ENCODE measurements around the gene ZCCHC8.
A peak's percentile ranks its signal among the peaks of the same experiment; 100 is the strongest.
"Not testable (repeated sequence)": the region's sequence is repeated elsewhere in the genome, so short reads cannot be mapped to it uniquely, and the experiment has no call there.

The ZCCHC8 gene

DNA sequence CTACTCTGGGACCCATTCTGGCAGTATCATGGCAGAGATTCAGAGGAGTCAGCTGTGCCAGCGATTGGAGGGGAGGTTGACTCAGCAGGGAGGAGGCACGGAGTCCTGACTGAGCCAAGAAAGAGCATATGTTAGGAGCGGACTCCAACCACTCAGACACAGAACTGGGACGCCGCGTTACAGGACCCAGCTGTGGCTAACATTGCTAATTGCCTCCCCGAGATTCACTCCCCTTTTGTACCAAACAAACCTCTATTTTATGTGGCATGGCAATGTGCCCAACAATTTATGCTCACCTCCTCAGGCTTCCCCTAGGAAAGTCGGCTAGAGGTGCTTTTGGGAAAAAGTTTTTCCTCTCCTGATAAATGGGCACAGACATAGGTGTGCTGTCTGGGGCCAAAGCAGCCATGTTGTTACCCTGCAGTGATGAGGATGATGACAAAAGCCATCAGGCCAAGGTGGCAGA lies 63.0 kb downstream of the ZCCHC8 start:
- H3K4me3 ChIP-seq (ENCODE audit: low read length), result no peak overlapping the region
- TF ChIP-seq ZNF274 (IDR thresholded peaks at IDR 0.05; ENCODE audit: low read depth, low read length), result no peak

DNA sequence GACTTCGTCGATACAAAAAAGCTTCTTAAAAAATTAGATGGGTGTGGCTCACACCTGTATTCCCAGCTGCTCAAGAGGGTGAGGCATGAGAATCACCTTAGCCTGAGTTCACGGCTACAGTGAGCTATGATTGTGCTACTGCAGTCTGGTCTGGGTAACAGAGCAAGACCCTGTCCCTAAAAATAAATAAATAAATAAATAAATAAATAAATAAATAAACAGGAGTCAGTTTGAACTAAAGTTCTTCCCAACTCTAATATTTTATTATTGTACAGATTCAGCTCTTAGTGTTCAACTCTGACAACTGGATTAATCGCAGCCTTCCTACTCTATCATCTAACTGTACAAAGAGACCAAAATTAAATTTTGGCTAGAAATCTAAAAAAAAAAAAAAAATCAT lies 65.5 kb downstream of the ZCCHC8 start:
- no peak for TF ChIP-seq ZNF274 (IDR thresholded peaks at IDR 0.05; ENCODE audit: low read depth, low read length)
- no peak overlapping the region for H3K4me3 ChIP-seq (ENCODE audit: low read length)

DNA sequence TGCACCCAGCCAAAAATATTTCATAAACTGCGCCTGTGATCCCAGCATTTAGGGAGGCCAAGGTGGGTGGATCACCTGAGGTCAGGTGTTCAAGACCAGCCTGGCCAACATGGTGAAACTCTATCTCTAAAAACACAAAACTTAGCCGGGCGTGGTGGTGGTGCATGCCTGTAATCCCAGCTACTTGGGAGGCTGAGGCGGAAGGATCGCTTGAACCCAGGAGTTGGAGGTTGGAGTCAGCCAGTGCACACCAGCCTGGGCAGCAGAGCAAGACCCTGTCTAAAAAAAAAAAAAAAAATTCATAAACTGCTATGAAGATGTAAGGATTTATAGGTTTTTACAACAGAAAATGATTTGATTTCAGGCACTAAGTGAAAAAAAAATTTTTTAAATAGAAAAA lies 71.7 kb downstream of the ZCCHC8 start:
- H3K4me3 ChIP-seq (ENCODE audit: low read length), result not testable (repeated sequence)

DNA sequence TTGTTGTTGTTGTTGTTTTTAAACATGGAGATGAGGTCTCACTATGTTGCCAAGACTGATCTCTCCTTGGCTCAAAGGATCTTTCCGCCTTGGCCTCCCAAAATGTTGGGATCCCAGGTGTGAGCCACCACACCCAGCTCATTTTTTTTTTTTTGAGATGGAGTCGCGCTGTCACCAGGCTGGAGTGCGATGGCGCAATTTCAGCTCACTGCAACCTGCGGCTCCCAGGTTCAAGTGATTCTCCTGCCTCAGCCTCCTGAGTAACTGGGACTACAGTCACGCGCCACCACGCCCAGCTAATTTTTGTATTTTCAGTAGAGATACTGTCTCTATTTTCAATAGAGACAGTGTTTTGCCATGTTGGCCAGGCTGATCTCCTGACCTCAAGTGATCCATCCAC lies 73.3 kb downstream of the ZCCHC8 start:
- TF ChIP-seq ZNF274 (IDR thresholded peaks at IDR 0.05; ENCODE audit: low read depth, low read length), result no peak
- no peak overlapping the region for H3K4me3 ChIP-seq (ENCODE audit: low read length)

DNA sequence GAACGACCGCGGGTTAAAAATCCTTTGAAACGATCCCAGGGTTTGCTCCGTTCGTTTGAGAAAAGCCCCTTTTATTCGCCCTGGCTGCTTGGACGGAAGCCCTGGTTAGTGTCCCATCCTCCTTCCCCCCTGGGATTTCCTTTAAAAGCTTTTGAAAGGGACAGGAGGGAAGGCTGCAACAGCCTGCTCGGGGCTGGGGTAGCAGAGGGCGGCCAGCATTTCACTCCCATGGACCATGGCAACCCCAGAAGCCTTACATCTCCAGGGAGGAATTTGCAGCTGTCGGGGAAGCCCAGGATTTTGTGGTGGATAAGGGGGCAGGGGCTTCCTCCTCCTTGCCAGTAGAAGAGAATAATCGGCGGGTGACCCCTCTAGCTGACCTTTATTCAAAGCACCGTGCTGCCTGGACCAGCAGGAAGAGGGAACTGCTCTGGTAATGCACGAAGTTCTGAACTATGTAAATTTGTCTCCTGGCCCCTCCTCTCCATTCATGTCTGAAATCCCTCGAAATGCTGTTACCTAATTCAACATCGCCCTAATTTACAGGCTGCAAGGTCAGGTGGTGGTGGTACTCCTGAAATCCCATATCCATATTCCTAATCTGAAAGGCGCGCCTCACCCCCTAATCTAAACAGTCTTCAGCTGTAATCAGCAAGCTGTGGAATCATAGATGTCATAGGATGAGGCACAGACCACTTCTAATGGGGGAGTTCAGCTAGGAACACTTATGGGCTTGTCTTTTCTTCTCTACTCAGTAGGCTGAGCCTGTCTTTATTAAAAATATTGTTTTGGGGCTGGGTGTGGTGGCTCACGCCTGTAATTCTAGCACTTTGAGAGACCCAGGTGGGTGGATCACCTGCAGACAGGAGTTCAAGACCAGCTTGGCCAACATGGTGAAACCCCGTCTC lies 77.2 kb downstream of the ZCCHC8 start:
- H3K4me3 ChIP-seq (ENCODE audit: low read length), result peak overlapping the region; percentile 59; the same call in 1 of the 2 replicates

DNA sequence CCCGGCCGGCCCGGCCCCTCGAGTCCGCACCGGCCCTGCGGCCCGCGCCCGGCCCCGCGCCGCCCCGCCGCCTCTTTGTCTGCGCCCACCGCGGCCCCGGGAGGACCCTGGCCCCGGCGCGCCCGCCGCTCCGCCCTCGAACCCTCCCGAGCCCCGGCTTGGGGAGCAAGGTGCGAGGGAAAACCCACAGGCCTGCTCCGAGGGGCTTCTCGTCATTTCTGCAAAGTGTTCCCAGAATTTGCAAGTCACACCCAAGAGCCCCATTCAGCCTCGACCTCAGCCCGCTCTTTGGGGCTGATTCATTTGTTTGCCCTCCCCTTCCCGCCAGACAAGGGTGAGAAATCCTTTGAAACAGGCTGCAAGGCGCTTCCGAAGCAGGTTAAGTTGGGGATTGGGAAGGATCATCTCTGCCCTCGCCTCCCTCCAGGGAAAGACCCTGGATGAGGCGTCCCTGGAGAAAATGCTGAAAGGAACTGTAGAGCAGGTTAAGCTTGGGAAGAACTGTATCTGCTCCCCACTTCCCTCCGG lies 77.9 kb downstream of the ZCCHC8 start:
- peak overlapping the region; percentile 59; the same call in 1 of the 2 replicates for H3K4me3 ChIP-seq (ENCODE audit: low read length)
- TF ChIP-seq ZNF274 (IDR thresholded peaks at IDR 0.05; ENCODE audit: low read depth, low read length), result no peak

More for the DNA sequence above, 77.2 kb downstream of the ZCCHC8 start:
- no peak for TF ChIP-seq ZNF274 (IDR thresholded peaks at IDR 0.05; ENCODE audit: low read depth, low read length)

DNA sequence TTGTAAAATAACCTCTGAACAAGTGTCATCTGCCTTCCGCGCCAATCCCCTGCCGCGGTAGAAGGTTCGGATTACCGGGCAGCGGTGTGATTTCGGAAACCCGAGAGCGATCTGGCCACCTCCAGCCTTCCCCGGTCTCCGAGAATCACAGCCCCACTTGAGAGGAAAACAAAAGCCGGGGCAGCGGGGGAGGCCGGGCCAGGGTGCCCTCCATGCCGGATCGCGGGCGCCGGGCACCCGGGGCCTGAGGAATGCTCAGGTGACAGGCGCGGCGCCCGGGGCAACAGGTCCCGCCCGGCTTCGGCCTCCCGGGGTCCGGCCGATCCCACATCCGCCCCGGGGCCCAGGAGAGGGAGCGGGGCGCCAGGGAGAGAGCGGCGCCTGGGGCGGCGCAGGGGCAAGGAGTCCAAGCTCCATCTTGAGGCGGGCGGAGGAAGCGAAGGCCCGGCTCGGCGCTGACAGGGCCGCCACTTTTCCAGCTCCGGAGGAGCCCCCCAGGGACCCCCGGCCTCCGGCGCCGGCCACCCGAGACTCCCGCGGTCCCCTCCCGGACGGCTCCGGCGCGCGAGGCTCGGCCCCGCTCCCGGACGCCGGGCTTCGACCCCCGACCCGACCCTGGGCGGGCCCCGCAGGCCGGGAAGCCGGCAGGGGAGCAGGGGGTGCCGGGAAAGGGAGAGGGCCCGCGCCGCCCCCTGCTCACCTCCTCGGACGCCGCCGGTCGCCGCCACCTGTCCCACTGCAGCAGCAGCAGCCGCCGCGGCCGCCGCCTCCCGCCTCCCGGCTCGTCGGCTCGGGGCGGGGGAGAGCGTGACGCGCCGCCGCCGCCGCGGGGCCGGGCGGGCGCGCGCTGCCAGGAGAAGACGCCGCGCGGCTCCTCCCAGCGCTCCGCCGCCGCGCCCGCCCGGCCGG lies 78.7 kb downstream of the ZCCHC8 start, which contains the start of gene CLIP1:
Gene CLIP1, minus strand, starts transcription at position 849 of the 909 bp plus-strand sequence. CDS start 42,217 bp downstream, outside the sequence.
- no peak for TF ChIP-seq ZNF274 (IDR thresholded peaks at IDR 0.05; ENCODE audit: low read depth, low read length)
- H3K4me3 ChIP-seq (ENCODE audit: low read length), result peak within 1 kb of the TSS; percentile 84

Data from GM08714 (cell line).